Measurements from ENCODE around the gene LCN10.

GRCh38 chr9:136765041-136765440 is 22.3 kb upstream of the LCN10 start:
- no peak for TF ChIP-seq CTCF (conservative IDR thresholded peaks at IDR 0.05; ENCODE audit: low read depth, low read length)
- no peak for TF ChIP-seq EZH2 (IDR thresholded peaks at IDR 0.05; ENCODE audit: low read length, unreplicated experiment)

All from PC-3 (cell line).